BJ (cell line): ENCODE measurements around the gene SGTA. TPM values are rescaled to one million over a fixed set of nuclear protein-coding genes. Genes with fewer than 3 reads are reported as not detected.

Experiments used
- CTCF ChIA-PET: fragments of 350-600 bp; formaldehyde crosslinking; extraction: SDS; loops from one replicate; lab custom pipeline; 2021; ENCODE audit warnings: antibody characterized with exemption, inconsistent platforms; lab: Yijun Ruan, JAX
- POLR2A ChIA-PET: fragments of 300-600 bp; sonication (Branson Sonifier 250); formaldehyde crosslinking; extraction: SDS; loops from one replicate; lab custom pipeline; 2021; ENCODE audit warnings: antibody characterized with exemption; lab: Charles Lee
- DNase-seq: peaks from one replicate; pipeline ENCODE4 v3.0.0-alpha.2; 2011; ENCODE audit warnings: low read depth
- H3K27me3 ChIP-seq: 2 replicates; pipeline ENCODE4 v1.6.0; 2011; ENCODE audit warnings: low read length; ENCODE audit not compliant: control insufficient read depth, insufficient read depth
- H3K36me3 ChIP-seq: 2 replicates; pipeline ENCODE4 v1.5.1; 2011; ENCODE audit warnings: low read length; ENCODE audit not compliant: control insufficient read depth, insufficient read depth
- H3K4me3 ChIP-seq: 2 replicates; pipeline ENCODE4 v1.5.1; 2011; ENCODE audit warnings: low read depth, mild to moderate bottlenecking, control low read depth, low read length
- polyA plus RNA-seq: library from polyadenylated mRNA; depleted of rRNA; stranded (reverse); fragments of >200 nt; gene quantifications from 2 replicates; pipeline ENCODE4 v1.2.3, GENCODE V29; 2011
- TF ChIP-seq, protein P1 (sequence below): IDR thresholded peaks from 2 replicates; pipeline ENCODE4 v1.5.1; 2011; ENCODE audit warnings: low read depth, mild to moderate bottlenecking, control low read depth, inconsistent platforms, low read length, moderate library complexity; ENCODE audit not compliant: insufficient read depth

The SGTA gene
- polyA plus RNA-seq, 1 experiment, result 88.2 TPM

GRCh38 chr19:2769218-2769617 is 13.9 kb downstream of the SGTA start:
- ChIA-PET POLR2A (no interaction called here), CTCF (interaction anchor here (1.3 to 3.0 kb wide), 2 partner anchors 20 to 121 kb away, joined by 5 to 13 read pairs; no protein-coding TSS in a partner anchor)
- TF ChIP-seq, protein P1, sequence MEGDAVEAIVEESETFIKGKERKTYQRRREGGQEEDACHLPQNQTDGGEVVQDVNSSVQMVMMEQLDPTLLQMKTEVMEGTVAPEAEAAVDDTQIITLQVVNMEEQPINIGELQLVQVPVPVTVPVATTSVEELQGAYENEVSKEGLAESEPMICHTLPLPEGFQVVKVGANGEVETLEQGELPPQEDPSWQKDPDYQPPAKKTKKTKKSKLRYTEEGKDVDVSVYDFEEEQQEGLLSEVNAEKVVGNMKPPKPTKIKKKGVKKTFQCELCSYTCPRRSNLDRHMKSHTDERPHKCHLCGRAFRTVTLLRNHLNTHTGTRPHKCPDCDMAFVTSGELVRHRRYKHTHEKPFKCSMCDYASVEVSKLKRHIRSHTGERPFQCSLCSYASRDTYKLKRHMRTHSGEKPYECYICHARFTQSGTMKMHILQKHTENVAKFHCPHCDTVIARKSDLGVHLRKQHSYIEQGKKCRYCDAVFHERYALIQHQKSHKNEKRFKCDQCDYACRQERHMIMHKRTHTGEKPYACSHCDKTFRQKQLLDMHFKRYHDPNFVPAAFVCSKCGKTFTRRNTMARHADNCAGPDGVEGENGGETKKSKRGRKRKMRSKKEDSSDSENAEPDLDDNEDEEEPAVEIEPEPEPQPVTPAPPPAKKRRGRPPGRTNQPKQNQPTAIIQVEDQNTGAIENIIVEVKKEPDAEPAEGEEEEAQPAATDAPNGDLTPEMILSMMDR, result no peak

DNA sequence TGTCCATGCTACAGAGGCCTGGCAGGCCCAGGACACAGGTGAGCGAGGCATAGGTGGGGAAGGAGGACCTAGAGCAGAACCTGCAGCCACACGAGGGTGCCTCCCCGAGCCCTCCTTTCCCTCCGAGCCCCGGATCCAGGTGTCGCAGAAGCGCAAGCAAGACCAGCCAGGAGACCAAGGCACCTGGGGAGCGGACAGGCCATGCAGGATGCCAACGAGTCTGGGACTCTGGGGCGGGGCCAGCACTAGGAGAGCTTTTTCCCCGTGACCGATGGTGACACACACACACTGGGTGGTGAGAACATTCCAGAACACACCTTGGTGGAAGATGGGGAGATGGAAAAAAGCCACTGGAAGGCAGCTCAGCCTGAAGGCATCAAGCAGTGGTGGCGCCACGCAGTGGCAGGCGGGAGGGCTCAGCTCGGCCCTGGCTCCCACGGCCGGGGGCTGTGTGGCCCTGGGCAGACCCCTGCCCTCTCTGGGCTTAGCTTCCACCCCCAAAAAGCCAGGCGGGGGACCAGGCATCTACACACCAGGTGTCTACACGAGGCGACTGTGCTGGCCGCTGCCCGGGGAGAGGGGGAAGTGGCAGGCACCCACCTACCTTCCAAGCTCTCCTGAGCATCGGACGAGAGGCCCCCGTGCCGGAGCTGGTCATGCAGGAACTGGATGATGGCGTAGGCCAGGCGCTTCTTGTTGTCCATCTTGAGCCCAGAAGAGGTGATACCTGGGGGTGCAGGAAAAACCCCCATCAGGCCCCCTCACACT is 14.5 kb downstream of the SGTA start:
- Histone ChIP-seq H3K4me3 (no peak overlapping the region), H3K27me3 (no peaks in the 10 kb centered on the region), H3K36me3 (peaks cover 24% of the 10 kb centered on the region)
- ChIA-PET POLR2A (no interaction called here), CTCF (interaction anchor here (1.3 to 3.0 kb wide), 2 partner anchors 19 to 120 kb away, joined by 5 to 13 read pairs; no protein-coding TSS in a partner anchor)
- TF ChIP-seq, protein P1, result no peak
- DNase-seq, result no peak

More at GRCh38 chr19:2769218-2769617, 13.9 kb downstream of the SGTA start:
- Histone ChIP-seq H3K27me3 (no peaks in the 10 kb centered on the region), H3K36me3 (peaks cover 20% of the 10 kb centered on the region), H3K4me3 (no peak overlapping the region)
- DNase-seq, result no peak

DNA sequence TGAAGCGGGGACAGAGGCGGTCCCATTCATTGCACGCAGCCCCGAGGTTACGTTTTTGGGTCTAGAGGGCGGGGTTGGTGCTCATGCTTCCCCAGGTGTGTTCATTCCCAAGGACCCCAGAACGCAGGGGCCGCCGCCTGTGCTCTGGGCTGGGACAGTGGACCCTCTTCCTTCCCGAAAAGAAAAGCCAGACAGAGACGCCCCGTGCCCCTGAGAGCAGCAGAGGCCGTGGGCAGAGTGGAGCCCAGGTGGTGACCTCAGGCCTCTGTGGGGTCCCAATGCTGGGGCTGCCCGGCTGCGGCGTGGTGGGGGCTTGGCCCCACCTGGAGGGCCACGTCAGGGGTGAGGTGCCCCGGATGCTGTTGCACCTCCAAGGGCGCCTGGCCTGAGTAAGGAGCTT is 15.4 kb downstream of the SGTA start:
- Histone ChIP-seq H3K27me3 (no peaks in the 10 kb centered on the region), H3K4me3 (no peak overlapping the region), H3K36me3 (peaks cover 29% of the 10 kb centered on the region)
- CTCF ChIA-PET, result no interaction called here
- DNase-seq, result no peak
- TF ChIP-seq, protein P1, result no peak
- POLR2A ChIA-PET, result no interaction called here

GRCh38 chr19:2766594-2767372 is 16.3 kb downstream of the SGTA start:
- TF ChIP-seq, protein P1, result no peak
- H3K36me3 ChIP-seq, result peaks cover 34% of the 10 kb centered on the region
- H3K27me3 ChIP-seq, result no peaks in the 10 kb centered on the region
- no peak for DNase-seq
- ChIA-PET POLR2A (no interaction called here), CTCF (no interaction called here)
- no peak overlapping the region for H3K4me3 ChIP-seq

- H3K27me3 ChIP-seq, result no peaks in the 10 kb centered on the region
- DNase-seq, result no peak
- POLR2A ChIA-PET, result no interaction called here
- CTCF ChIA-PET, result no interaction called here
- TF ChIP-seq, protein P1, result no peak
- no peak overlapping the region for H3K4me3 ChIP-seq
- peaks cover 39% of the 10 kb centered on the region for H3K36me3 ChIP-seq
These were observed 17.7 kb downstream of the SGTA start for GRCh38 chr19:2765376-2765775.
